HepG2 (cell line): ENCODE results near the gene FALEC. TPM values are rescaled to one million over a fixed set of nuclear protein-coding genes. Genes with fewer than 3 reads are reported as not detected.
A peak's percentile ranks its signal among the peaks of the same experiment; 100 is the strongest.

Experiments used
- AGO1 ChIP-seq: fragments of 200-400 bp; formaldehyde crosslinking; IDR thresholded peaks from 2 replicates; pipeline ENCODE4 v1.6.1; 2017; ENCODE audit warnings: mild to moderate bottlenecking, low read depth, low read length, moderate library complexity; ENCODE audit not compliant: poor library complexity, severe bottlenecking
- BHLHE40 ChIP-seq: IDR thresholded peaks from 2 replicates; pipeline ENCODE4 v1.6.1; 2011; ENCODE audit warnings: low read length, improper control_type of control experiment
- ESRRA ChIP-seq: sonication (generic); formaldehyde crosslinking; IDR thresholded peaks from 2 replicates; pipeline ENCODE4 v1.5.1; 2020; ENCODE audit warnings: mild to moderate bottlenecking, low read depth, missing genetic modification reagents
- FOXK1 ChIP-seq: sonication (generic); formaldehyde crosslinking; IDR thresholded peaks from 2 replicates; pipeline ENCODE4 v1.4.0; 2020; ENCODE audit warnings: low read depth, missing genetic modification reagents, borderline replicate concordance
- GTF2F1 ChIP-seq: fragments of 150-350 bp; IDR thresholded peaks from 2 replicates; pipeline ENCODE4 v1.6.1; 2014; ENCODE audit warnings: low read length
- HNRNPL ChIP-seq: fragments of 200-400 bp; formaldehyde crosslinking; IDR thresholded peaks from 2 replicates; pipeline ENCODE4 v1.6.1; 2017; ENCODE audit warnings: mild to moderate bottlenecking, low read depth, low read length
- MAF1 ChIP-seq: sonication (generic); formaldehyde crosslinking; IDR thresholded peaks from 2 replicates; pipeline ENCODE4 v1.5.0; 2020; ENCODE audit warnings: missing genetic modification reagents, borderline replicate concordance
- RBM39 ChIP-seq: fragments of 200-400 bp; formaldehyde crosslinking; IDR thresholded peaks from one replicate; pipeline ENCODE4 v1.6.1; 2018; ENCODE audit warnings: antibody characterized with exemption, mild to moderate bottlenecking, low read depth, low read length; ENCODE audit not compliant: poor library complexity, severe bottlenecking
- REL ChIP-seq: sonication (generic); formaldehyde crosslinking; conservative IDR thresholded peaks from 2 replicates; pipeline ENCODE4 v1.8.0; 2022; ENCODE audit warnings: mild to moderate bottlenecking, missing genetic modification reagents, moderate library complexity
- REST ChIP-seq, 2 experiments: IDR thresholded peaks; 2 replicates each; pipeline ENCODE4 v1.6.1; 2011 to 2012; ENCODE audit warnings: low read length in 2 of 2, borderline replicate concordance in 1 of 2, low read depth in 1 of 2, mild to moderate bottlenecking in 1 of 2, moderate library complexity in 1 of 2
- SP5 ChIP-seq: IDR thresholded peaks from 2 replicates; pipeline ENCODE4 v1.6.1; 2016; ENCODE audit warnings: low read depth, borderline replicate concordance
- TMF1 ChIP-seq: sonication (generic); formaldehyde crosslinking; IDR thresholded peaks from 2 replicates; pipeline ENCODE4 v1.8.1; 2022; ENCODE audit warnings: low read depth, missing genetic modification reagents
- ZNF331 ChIP-seq: sonication (generic); formaldehyde crosslinking; IDR thresholded peaks from 2 replicates; pipeline ENCODE4 v1.4.0; 2020; ENCODE audit warnings: missing genetic modification reagents
- ZNF343 ChIP-seq: sonication (generic); formaldehyde crosslinking; IDR thresholded peaks from 2 replicates; pipeline ENCODE4 v1.4.0; 2020; ENCODE audit warnings: mild to moderate bottlenecking, missing genetic modification reagents
- ZNF569 ChIP-seq: sonication (generic); formaldehyde crosslinking; IDR thresholded peaks from 2 replicates; pipeline ENCODE4 v1.5.0; 2020; ENCODE audit warnings: mild to moderate bottlenecking, missing genetic modification reagents, moderate library complexity, borderline replicate concordance
- ZNF615 ChIP-seq: sonication (generic); formaldehyde crosslinking; IDR thresholded peaks from 2 replicates; pipeline ENCODE4 v1.5.0; 2020; ENCODE audit warnings: mild to moderate bottlenecking, missing genetic modification reagents, borderline replicate concordance
- polyA plus RNA-seq, 8 experiments: library from polyadenylated mRNA; depleted of rRNA in 3 of 8; stranded (reverse) in 7 of 8; unstranded in 1 of 8; fragments of >200 nt; fragmentation: Illumina TruSeq in 4 of 8; extraction: Trizol in 4 of 8; gene quantifications; 2 replicates each; pipeline versions ENCODE4 v1.2.1 to v1.2.3, GENCODE V29; 2011 to 2016; ENCODE audit warnings: low read depth in 4 of 8, missing spikeins in 1 of 8, mixed read lengths in 1 of 8; ENCODE audit not compliant: insufficient read depth in 1 of 8
- total RNA-seq, 5 experiments: library from RNA; depleted of rRNA; stranded (reverse); fragments of >200 nt; fragmentation: Illumina TruSeq; extraction: Trizol; gene quantifications; 2 replicates each; pipeline ENCODE4 v1.2.3, GENCODE V29; 2016; ENCODE audit warnings: low read depth in 1 of 5
- TF ChIP-seq, protein P1 (sequence below): sonication (generic); formaldehyde crosslinking; IDR thresholded peaks from 2 replicates; pipeline ENCODE4 v1.4.0; 2020; ENCODE audit warnings: mild to moderate bottlenecking, missing genetic modification reagents

The FALEC gene
- total and polyA plus RNA-seq, 2 of the 13 experiments (the other 11 are each of a cell fraction or from before 2014, with no cell fraction given), result 0.33 to 0.71 TPM

DNA sequence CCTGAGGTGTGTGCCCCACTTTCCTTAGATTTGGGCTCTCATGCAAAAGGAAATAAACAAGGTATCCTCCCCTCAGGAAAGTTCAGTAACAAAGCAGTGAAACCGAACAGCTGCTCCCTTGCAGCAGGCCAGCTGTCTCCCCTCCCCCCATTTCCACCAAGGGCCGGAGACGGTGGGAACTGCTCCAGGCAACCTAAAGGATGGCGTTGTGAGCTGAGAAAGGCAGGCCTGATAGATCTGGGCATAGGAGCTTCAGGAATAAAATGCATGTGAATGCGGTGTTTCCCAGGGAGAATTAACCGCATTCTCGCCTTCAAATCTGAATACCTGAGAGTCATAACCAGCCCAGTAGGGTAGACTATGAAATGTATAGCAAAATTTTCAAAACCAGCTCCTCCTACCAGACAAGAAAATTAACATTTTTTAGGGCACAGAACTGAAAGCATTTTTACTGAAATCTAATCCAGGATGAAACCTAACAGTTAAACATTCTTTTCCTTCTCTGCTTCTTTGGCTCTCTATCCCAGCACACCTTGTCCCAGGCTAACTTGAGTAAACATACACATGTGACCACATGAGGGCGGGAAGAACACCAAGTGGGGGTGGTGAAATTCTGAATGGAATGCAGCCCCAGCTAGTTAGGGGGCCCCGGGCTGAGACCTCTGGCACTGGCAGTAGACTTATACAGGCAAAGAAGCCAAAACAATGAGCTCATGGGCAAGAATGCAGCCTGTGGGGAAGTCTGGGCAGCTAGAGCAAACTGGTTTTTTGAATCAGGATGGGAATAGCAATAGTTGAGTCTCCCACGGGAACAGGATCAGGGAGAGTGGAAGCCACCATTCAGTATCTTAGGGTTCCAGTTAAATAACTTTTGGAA lies 52.4 kb downstream of the FALEC start (continued):
- TF ChIP-seq RBM39, result no peak
- no peak for TF ChIP-seq ZNF569 (CRISPR knock-in tag)
- TF ChIP-seq SP5 (CRISPR knock-in tag), result peak; percentile 95
- no peak for TF ChIP-seq REST (IDR thresholded peaks at IDR 0.05; ENCODE audit: borderline replicate concordance in 1 of 2, low read depth in 1 of 2, low read length in 2 of 2)
- TF ChIP-seq GTF2F1, result no peak
- TF ChIP-seq, protein P1, sequence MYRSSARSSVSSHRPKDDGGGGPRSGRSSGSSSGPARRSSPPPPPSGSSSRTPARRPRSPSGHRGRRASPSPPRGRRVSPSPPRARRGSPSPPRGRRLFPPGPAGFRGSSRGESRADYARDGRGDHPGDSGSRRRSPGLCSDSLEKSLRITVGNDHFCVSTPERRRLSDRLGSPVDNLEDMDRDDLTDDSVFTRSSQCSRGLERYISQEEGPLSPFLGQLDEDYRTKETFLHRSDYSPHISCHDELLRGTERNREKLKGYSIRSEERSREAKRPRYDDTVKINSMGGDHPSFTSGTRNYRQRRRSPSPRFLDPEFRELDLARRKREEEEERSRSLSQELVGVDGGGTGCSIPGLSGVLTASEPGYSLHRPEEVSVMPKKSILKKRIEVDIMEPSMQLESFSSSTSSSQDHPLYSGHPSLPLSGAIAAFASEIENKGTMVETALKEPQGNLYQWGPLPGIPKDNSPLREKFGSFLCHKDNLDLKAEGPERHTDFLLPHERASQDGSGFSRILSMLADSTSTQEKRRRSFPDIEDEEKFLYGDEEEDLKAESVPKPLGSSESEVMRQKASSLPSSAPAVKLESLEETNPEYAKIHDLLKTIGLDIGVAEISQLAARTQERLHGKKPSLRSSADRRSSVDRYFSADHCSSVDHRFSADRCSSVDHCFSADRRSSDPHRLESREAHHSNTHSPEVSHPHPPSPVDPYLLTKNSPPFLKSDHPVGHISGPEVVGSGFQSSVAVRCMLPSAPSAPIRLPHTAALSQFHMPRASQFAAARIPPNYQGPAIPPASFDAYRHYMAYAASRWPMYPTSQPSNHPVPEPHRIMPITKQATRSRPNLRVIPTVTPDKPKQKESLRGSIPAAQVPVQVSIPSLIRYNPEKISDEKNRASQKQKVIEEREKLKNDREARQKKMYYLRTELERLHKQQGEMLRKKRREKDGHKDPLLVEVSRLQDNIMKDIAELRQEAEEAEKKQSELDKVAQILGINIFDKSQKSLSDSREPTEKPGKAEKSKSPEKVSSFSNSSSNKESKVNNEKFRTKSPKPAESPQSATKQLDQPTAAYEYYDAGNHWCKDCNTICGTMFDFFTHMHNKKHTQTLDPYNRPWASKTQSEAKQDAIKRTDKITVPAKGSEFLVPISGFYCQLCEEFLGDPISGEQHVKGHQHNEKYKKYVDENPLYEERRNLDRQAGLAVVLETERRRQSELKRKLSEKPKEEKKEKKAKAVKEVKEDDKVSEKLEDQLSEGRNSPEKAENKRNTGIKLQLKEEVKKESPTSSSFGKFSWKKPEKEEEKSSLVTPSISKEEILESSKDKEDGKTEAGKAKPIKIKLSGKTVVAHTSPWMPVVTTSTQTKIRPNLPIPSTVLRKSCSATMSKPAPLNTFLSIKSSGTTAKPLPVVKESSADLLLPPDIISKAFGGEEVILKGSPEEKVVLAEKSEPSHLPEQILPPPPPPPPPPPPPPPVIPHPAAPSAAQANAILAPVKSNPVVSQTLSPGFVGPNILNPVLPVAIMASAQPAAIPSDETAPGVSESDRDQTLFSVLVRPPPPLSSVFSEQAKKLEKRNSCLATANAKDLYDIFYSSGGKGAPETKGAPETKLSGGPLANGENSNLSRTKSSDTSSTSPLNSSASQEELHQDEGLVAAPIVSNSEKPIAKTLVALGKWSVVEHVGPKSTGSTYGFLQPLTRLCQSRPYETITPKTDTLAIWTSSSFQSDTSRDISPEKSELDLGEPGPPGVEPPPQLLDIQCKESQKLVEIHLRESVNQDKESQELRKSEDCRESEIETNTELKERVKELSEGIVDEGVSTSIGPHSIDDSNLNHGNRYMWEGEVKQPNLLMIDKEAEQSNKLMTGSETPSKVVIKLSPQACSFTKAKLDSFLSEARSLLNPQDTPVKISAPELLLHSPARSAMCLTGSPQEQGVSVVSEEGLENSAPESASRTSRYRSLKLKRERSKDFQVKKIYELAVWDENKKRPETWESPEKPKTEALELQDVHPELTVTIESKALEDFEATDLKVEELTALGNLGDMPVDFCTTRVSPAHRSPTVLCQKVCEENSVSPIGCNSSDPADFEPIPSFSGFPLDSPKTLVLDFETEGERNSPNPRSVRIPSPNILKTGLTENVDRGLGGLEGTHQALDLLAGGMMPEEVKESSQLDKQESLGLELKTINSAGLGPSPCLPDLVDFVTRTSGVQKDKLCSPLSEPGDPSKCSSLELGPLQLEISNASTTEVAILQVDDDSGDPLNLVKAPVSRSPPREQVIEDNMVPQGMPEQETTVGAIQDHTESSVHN (CRISPR knock-in tag), result no peak
- TF ChIP-seq TMF1 (CRISPR knock-in tag), result no peak
- TF ChIP-seq BHLHE40, result 0 out of 2 replicates have a peak, but pooled peaks have one; percentile 10
- TF ChIP-seq ZNF615 (CRISPR knock-in tag), result no peak
- TF ChIP-seq ZNF343 (CRISPR knock-in tag), result no peak
- peak; percentile 43; the same call in 1 of the 2 replicates for TF ChIP-seq MAF1 (CRISPR knock-in tag)
- peak; percentile 66; the same call in 1 of the 2 replicates for TF ChIP-seq ZNF331 (CRISPR knock-in tag)
- TF ChIP-seq ESRRA (CRISPR knock-in tag), result no peak
- no peak for TF ChIP-seq AGO1
- no peak for TF ChIP-seq FOXK1
- no peak for TF ChIP-seq HNRNPL
- TF ChIP-seq REL (CRISPR knock-in tag), result no peak
